OCI-LY7 (cell line): ENCODE measurements around the gene ZNF396.
A peak's percentile ranks its signal among the peaks of the same experiment; 100 is the strongest.

Experiments
- EZH2phosphoT487 ChIP-seq: fragments of 200-600 bp; sonication (generic); IDR thresholded peaks from 2 replicates; pipeline ENCODE4 v1.6.1; 2018; ENCODE audit warnings: low read depth, borderline replicate concordance, mild to moderate bottlenecking, mixed run types, antibody characterized with exemption, low read length, moderate library complexity, mixed read lengths
- TF ChIP-seq, protein P1 (sequence below): fragments of 200-600 bp; sonication (generic); conservative IDR thresholded peaks from 2 replicates; pipeline ENCODE4 v1.5.1; 2014; ENCODE audit warnings: mild to moderate bottlenecking, antibody characterized with exemption, low read length, moderate library complexity, mixed read lengths

DNA sequence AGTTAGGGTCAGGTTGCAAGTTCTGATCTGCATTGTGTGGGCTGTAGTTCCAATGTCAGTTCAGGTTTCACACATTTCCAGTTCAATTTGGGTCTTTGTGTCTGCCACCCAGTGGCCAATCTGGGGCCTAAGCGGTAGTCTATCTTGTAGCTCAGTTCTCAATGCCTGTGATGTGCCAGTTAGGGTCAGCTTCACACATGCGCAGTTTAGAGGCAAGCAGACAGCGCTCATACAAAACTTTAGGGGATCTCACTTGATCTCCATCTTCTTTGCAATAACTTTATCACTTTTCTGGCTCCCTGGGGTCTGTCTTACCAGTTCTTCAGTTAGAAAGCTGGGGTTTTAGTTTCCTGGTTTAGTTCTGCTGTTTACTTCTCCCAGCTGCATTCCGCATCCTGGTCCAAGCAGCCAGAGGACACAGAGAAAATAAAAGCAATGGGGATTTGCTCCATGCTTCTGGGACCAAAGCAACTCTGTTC, 22.0 kb downstream of the ZNF396 start:
- TF ChIP-seq, protein P1, sequence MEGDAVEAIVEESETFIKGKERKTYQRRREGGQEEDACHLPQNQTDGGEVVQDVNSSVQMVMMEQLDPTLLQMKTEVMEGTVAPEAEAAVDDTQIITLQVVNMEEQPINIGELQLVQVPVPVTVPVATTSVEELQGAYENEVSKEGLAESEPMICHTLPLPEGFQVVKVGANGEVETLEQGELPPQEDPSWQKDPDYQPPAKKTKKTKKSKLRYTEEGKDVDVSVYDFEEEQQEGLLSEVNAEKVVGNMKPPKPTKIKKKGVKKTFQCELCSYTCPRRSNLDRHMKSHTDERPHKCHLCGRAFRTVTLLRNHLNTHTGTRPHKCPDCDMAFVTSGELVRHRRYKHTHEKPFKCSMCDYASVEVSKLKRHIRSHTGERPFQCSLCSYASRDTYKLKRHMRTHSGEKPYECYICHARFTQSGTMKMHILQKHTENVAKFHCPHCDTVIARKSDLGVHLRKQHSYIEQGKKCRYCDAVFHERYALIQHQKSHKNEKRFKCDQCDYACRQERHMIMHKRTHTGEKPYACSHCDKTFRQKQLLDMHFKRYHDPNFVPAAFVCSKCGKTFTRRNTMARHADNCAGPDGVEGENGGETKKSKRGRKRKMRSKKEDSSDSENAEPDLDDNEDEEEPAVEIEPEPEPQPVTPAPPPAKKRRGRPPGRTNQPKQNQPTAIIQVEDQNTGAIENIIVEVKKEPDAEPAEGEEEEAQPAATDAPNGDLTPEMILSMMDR: peak; percentile 70
- no peak for TF ChIP-seq EZH2phosphoT487
